ENCODE results near the gene GSTO2.

GRCh38 chr10:104342941-104343411 is 74.0 kb downstream of the GSTO2 start:
- TF ChIP-seq CTCF (tag by site-specific recombination; IDR thresholded peaks at IDR 0.05) (no peak), YY2 (tag by site-specific recombination; IDR thresholded peaks at IDR 0.05) (no peak), ZBTB49 (tag by site-specific recombination; IDR thresholded peaks at IDR 0.05; ENCODE audit: low read depth) (no peak), SETDB1 (IDR thresholded peaks at IDR 0.05; ENCODE audit: insufficient read length, low read length) (no peak), ZNF335 (tag by site-specific recombination; conservative IDR thresholded peaks at IDR 0.05) (no peak), ZNF76 (tag by site-specific recombination; IDR thresholded peaks at IDR 0.05; ENCODE audit: borderline replicate concordance, low read depth) (no peak), YY1 (tag by site-specific recombination; IDR thresholded peaks at IDR 0.05) (no peak), ZFHX2 (tag by site-specific recombination; conservative IDR thresholded peaks at IDR 0.05) (no peak), ZNF423 (tag by site-specific recombination; IDR thresholded peaks at IDR 0.05) (no peak), ZNF501 (tag by site-specific recombination; IDR thresholded peaks at IDR 0.05) (no peak)
- TF ChIP-seq, protein P1, sequence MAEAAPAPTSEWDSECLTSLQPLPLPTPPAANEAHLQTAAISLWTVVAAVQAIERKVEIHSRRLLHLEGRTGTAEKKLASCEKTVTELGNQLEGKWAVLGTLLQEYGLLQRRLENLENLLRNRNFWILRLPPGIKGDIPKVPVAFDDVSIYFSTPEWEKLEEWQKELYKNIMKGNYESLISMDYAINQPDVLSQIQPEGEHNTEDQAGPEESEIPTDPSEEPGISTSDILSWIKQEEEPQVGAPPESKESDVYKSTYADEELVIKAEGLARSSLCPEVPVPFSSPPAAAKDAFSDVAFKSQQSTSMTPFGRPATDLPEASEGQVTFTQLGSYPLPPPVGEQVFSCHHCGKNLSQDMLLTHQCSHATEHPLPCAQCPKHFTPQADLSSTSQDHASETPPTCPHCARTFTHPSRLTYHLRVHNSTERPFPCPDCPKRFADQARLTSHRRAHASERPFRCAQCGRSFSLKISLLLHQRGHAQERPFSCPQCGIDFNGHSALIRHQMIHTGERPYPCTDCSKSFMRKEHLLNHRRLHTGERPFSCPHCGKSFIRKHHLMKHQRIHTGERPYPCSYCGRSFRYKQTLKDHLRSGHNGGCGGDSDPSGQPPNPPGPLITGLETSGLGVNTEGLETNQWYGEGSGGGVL (tag by site-specific recombination; IDR thresholded peaks at IDR 0.05): no peak
- TF ChIP-seq, protein P2, sequence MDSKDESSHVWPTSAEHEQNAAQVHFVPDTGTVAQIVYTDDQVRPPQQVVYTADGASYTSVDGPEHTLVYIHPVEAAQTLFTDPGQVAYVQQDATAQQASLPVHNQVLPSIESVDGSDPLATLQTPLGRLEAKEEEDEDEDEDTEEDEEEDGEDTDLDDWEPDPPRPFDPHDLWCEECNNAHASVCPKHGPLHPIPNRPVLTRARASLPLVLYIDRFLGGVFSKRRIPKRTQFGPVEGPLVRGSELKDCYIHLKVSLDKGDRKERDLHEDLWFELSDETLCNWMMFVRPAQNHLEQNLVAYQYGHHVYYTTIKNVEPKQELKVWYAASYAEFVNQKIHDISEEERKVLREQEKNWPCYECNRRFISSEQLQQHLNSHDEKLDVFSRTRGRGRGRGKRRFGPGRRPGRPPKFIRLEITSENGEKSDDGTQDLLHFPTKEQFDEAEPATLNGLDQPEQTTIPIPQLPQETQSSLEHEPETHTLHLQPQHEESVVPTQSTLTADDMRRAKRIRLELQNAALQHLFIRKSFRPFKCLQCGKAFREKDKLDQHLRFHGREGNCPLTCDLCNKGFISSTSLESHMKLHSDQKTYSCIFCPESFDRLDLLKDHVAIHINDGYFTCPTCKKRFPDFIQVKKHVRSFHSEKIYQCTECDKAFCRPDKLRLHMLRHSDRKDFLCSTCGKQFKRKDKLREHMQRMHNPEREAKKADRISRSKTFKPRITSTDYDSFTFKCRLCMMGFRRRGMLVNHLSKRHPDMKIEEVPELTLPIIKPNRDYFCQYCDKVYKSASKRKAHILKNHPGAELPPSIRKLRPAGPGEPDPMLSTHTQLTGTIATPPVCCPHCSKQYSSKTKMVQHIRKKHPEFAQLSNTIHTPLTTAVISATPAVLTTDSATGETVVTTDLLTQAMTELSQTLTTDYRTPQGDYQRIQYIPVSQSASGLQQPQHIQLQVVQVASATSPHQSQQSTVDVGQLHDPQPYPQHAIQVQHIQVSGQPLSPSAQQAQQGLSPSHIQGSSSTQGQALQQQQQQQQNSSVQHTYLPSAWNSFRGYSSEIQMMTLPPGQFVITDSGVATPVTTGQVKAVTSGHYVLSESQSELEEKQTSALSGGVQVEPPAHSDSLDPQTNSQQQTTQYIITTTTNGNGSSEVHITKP (tag by site-specific recombination; IDR thresholded peaks at IDR 0.05): no peak
